Memory B cell (primary cell): ENCODE measurements around the gene GNG5.
A peak's percentile ranks its signal among the peaks of the same experiment; 100 is the strongest.
"Not testable (repeated sequence)": the region's sequence is repeated elsewhere in the genome, so short reads cannot be mapped to it uniquely, and the experiment has no call there.

Experiments
- ATAC-seq: fragments of 150-1000 bp; cut with Tn5 transposase; 2 replicates; pipeline ENCODE4 v1.10.0; 2021; ENCODE audit warnings: low read depth, mild to moderate bottlenecking, moderate library complexity
- DNase-seq, 2 donors: peaks; one replicate each; pipeline ENCODE4 v3.0.0; 2022; ENCODE audit warnings: low spot score in 2 of 2
- H3K27ac Mint-ChIP-seq: one replicate; pipeline ENCODE4 v1.8.0; 2022; ENCODE audit warnings: mild to moderate bottlenecking, moderate library complexity, mixed read lengths
- H3K27me3 Mint-ChIP-seq: one replicate; pipeline ENCODE4 v1.8.0; 2022; ENCODE audit warnings: mixed read lengths
- H3K36me3 Mint-ChIP-seq: one replicate; pipeline ENCODE4 v1.8.0; 2022; ENCODE audit warnings: mild to moderate bottlenecking, mixed read lengths
- H3K4me1 Mint-ChIP-seq: one replicate; pipeline ENCODE4 v1.8.0; 2022; ENCODE audit warnings: mixed read lengths
- H3K4me3 Mint-ChIP-seq: one replicate; pipeline ENCODE4 v1.8.0; 2022; ENCODE audit warnings: mild to moderate bottlenecking, moderate library complexity, mixed read lengths
- H3K9me3 Mint-ChIP-seq: one replicate; pipeline ENCODE4 v1.8.0; 2022; ENCODE audit warnings: mixed read lengths

The GNG5 gene

GRCh38 chr1:84506002-84506728 lies at the start of gene GNG5, which contains the start of gene SPATA1:
TSS of gene GNG5 (minus strand) at chr1:84506581. CDS start at chr1:84506091, 490 bp downstream.
TSS of gene SPATA1 (plus strand) at chr1:84506386. CDS start at chr1:84516360, 9,974 bp downstream.
- H3K36me3 Mint-ChIP-seq = peaks cover 1% of the 10 kb centered on the region
- peaks cover 22% of the 10 kb centered on the region for H3K4me1 Mint-ChIP-seq
- H3K9me3 Mint-ChIP-seq = no peaks in the 10 kb centered on the region
- peak within 1 kb of the TSS; percentile 94 for H3K27ac Mint-ChIP-seq
- H3K27me3 Mint-ChIP-seq = no peaks in the 10 kb centered on the region
- peak; percentile 91 for ATAC-seq
- peak; percentile 93 for DNase-seq
- peak within 1 kb of the TSS; percentile 90 for H3K4me3 Mint-ChIP-seq

GRCh38 chr1:84550826-84551225 lies 44.4 kb upstream of the GNG5 start:
- peaks cover 11% of the 10 kb centered on the region for H3K36me3 Mint-ChIP-seq
- no peaks in the 10 kb centered on the region for H3K4me1 Mint-ChIP-seq
- no peak for ATAC-seq
- DNase-seq = no peak
- H3K9me3 Mint-ChIP-seq = no peaks in the 10 kb centered on the region
- H3K4me3 Mint-ChIP-seq = no peak overlapping the region
- no peaks in the 10 kb centered on the region for H3K27me3 Mint-ChIP-seq
- no peak overlapping the region for H3K27ac Mint-ChIP-seq

GRCh38 chr1:84541679-84542078 lies 35.3 kb upstream of the GNG5 start:
- ATAC-seq (no peak), DNase-seq (no peak)
- H3K4me3 Mint-ChIP-seq = no peak overlapping the region
- peaks cover 23% of the 10 kb centered on the region for H3K36me3 Mint-ChIP-seq
- H3K9me3 Mint-ChIP-seq = no peaks in the 10 kb centered on the region
- peaks cover 2% of the 10 kb centered on the region for H3K4me1 Mint-ChIP-seq
- no peaks in the 10 kb centered on the region for H3K27me3 Mint-ChIP-seq
- no peak overlapping the region for H3K27ac Mint-ChIP-seq

- ATAC-seq (no peak), DNase-seq (no peak)
- Mint-ChIP-seq H3K4me1 (peaks cover 2% of the 10 kb centered on the region), H3K4me3 (no peak overlapping the region), H3K27ac (no peak overlapping the region), H3K27me3 (no peaks in the 10 kb centered on the region), H3K9me3 (no peaks in the 10 kb centered on the region), H3K36me3 (peaks cover 22% of the 10 kb centered on the region)
Observed at GRCh38 chr1:84540759-84541158, 34.4 kb upstream of the GNG5 start.

GRCh38 chr1:84539972-84540371 lies 33.6 kb upstream of the GNG5 start:
- Mint-ChIP-seq H3K27me3 (no peaks in the 10 kb centered on the region), H3K9me3 (no peaks in the 10 kb centered on the region), H3K4me3 (no peak overlapping the region), H3K36me3 (peaks cover 24% of the 10 kb centered on the region), H3K27ac (no peak overlapping the region), H3K4me1 (peaks cover 2% of the 10 kb centered on the region)
- DNase-seq (no peak), ATAC-seq (no peak)

- ATAC-seq (no peak), DNase-seq (no peak)
- Mint-ChIP-seq H3K27me3 (no peaks in the 10 kb centered on the region), H3K4me1 (peaks cover 2% of the 10 kb centered on the region), H3K4me3 (no peak overlapping the region), H3K36me3 (peaks cover 22% of the 10 kb centered on the region), H3K9me3 (no peaks in the 10 kb centered on the region), H3K27ac (no peak overlapping the region)
Observed at GRCh38 chr1:84538599-84538998, 32.2 kb upstream of the GNG5 start.

- no peaks in the 10 kb centered on the region for H3K4me1 Mint-ChIP-seq
- no peak for ATAC-seq
- no peak for DNase-seq
- peaks cover 4% of the 10 kb centered on the region for H3K9me3 Mint-ChIP-seq
- H3K27me3 Mint-ChIP-seq = no peaks in the 10 kb centered on the region
- H3K36me3 Mint-ChIP-seq = peaks cover 11% of the 10 kb centered on the region
- H3K27ac Mint-ChIP-seq = no peak overlapping the region
- no peak overlapping the region for H3K4me3 Mint-ChIP-seq
Observed at GRCh38 chr1:84525779-84526178, 19.4 kb upstream of the GNG5 start.

- peaks cover 10% of the 10 kb centered on the region for H3K36me3 Mint-ChIP-seq
- DNase-seq (no peak), ATAC-seq (no peak)
- no peaks in the 10 kb centered on the region for H3K4me1 Mint-ChIP-seq
- H3K9me3 Mint-ChIP-seq = peaks cover 4% of the 10 kb centered on the region
- no peak overlapping the region for H3K4me3 Mint-ChIP-seq
- no peak overlapping the region for H3K27ac Mint-ChIP-seq
- no peaks in the 10 kb centered on the region for H3K27me3 Mint-ChIP-seq
Observed at GRCh38 chr1:84524590-84524989, 18.2 kb upstream of the GNG5 start.

GRCh38 chr1:84510668-84511067 lies 4.3 kb upstream of the GNG5 start:
- DNase-seq (no peak), ATAC-seq (no peak)
- Mint-ChIP-seq H3K9me3 (no peaks in the 10 kb centered on the region), H3K27ac (no peak overlapping the region), H3K27me3 (no peaks in the 10 kb centered on the region), H3K4me1 (no peaks in the 10 kb centered on the region), H3K36me3 (no peaks in the 10 kb centered on the region), H3K4me3 (no peak overlapping the region)

GRCh38 chr1:84510165-84510564 lies 3.8 kb upstream of the GNG5 start:
- Mint-ChIP-seq H3K36me3 (no peaks in the 10 kb centered on the region), H3K4me3 (no peak overlapping the region), H3K9me3 (no peaks in the 10 kb centered on the region), H3K27ac (no peak overlapping the region), H3K4me1 (peaks cover 2% of the 10 kb centered on the region), H3K27me3 (no peaks in the 10 kb centered on the region)
- no peak for DNase-seq
- ATAC-seq = no peak

- DNase-seq = no peak
- no peaks in the 10 kb centered on the region for H3K36me3 Mint-ChIP-seq
- no peak overlapping the region for H3K27ac Mint-ChIP-seq
- no peak overlapping the region for H3K4me3 Mint-ChIP-seq
- H3K27me3 Mint-ChIP-seq = no peaks in the 10 kb centered on the region
- H3K9me3 Mint-ChIP-seq = no peaks in the 10 kb centered on the region
- no peak for ATAC-seq
- peaks cover 12% of the 10 kb centered on the region for H3K4me1 Mint-ChIP-seq
Observed at GRCh38 chr1:84509029-84509428, 2.6 kb upstream of the GNG5 start.

GRCh38 chr1:84508510-84508909 lies 2.1 kb upstream of the GNG5 start:
- DNase-seq (no peak), ATAC-seq (no peak)
- peaks cover 14% of the 10 kb centered on the region for H3K4me1 Mint-ChIP-seq
- H3K27me3 Mint-ChIP-seq = no peaks in the 10 kb centered on the region
- no peaks in the 10 kb centered on the region for H3K36me3 Mint-ChIP-seq
- no peak overlapping the region for H3K4me3 Mint-ChIP-seq
- H3K9me3 Mint-ChIP-seq = no peaks in the 10 kb centered on the region
- no peak overlapping the region for H3K27ac Mint-ChIP-seq

- H3K27me3 Mint-ChIP-seq, H3K4me3 Mint-ChIP-seq, DNase-seq, H3K9me3 Mint-ChIP-seq, ATAC-seq, H3K27ac Mint-ChIP-seq, H3K36me3 Mint-ChIP-seq: not testable (repeated sequence)
- peaks cover 16% of the 10 kb centered on the region for H3K4me1 Mint-ChIP-seq
Observed at GRCh38 chr1:84507887-84508286, 1.5 kb upstream of the GNG5 start.

- peaks cover 16% of the 10 kb centered on the region for H3K4me1 Mint-ChIP-seq
- peak overlapping the region; percentile 90 for H3K4me3 Mint-ChIP-seq
- DNase-seq = no peak
- H3K27me3 Mint-ChIP-seq = no peaks in the 10 kb centered on the region
- no peaks in the 10 kb centered on the region for H3K36me3 Mint-ChIP-seq
- peak overlapping the region; percentile 94 for H3K27ac Mint-ChIP-seq
- no peak for ATAC-seq
- no peaks in the 10 kb centered on the region for H3K9me3 Mint-ChIP-seq
Observed at GRCh38 chr1:84506729-84507453, 510 bp upstream of the GNG5 start.
